Measurements from ENCODE around the gene KLF6. TPM values are rescaled to one million over a fixed set of nuclear protein-coding genes. Genes with fewer than 3 reads are reported as not detected.
A peak's percentile ranks its signal among the peaks of the same experiment; 100 is the strongest.

KLF6 gene
- polyA plus RNA-seq, 1 donor from 2014 or later = 10.4 TPM

DNA sequence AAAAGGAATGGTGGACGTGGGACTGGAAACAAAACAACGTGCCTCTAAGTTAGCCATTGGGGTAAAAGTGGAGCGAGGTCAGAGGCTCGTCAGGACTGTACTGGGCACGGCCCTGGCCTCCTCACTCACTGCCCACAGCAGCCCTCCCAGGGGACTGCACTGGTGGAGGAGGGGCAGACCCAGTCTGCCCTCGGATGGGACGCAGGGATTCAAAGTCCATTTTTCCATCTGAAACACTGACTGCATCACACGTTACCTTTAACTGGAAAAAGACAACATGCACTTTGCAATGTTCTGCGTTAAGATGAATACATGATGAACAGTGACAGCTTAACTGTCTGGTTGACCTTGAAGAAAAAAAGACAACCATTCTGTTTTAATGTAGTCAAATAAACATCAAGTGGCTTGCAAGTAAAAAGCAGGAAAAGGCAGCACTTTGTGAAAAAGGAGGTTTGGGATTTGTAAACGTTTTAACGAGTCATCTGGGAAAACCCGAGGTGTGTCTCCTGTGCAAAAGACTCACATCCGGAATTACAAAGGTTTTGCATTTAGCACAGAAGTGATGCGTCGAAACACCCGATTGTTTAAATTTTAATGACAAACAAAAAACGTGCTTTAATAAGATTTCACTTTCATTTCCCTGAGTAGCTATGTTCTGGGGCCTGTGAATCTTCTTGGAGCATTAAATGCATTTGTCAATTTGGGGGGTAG, 18.8 kb downstream of the KLF6 start:
- H3K9me2 ChIP-seq (ENCODE audit: insufficient read depth, low read length) = no peaks in the 10 kb centered on the region
- H3K4me3 ChIP-seq (ENCODE audit: low read length) = no peak overlapping the region
- TF ChIP-seq TAF1 (IDR thresholded peaks at IDR 0.05; ENCODE audit: low read depth) (no peak), EP300 (conservative IDR thresholded peaks at IDR 0.05; ENCODE audit: poor library complexity, severe bottlenecking) (peak; percentile 46), MXI1 (conservative IDR thresholded peaks at IDR 0.05; ENCODE audit: poor library complexity, severe bottlenecking) (no peak), EZH2 (IDR thresholded peaks at IDR 0.05; ENCODE audit: borderline replicate concordance, insufficient read depth, low read length, poor library complexity, severe bottlenecking) (no peak), SMC3 (conservative IDR thresholded peaks at IDR 0.05; ENCODE audit: poor library complexity) (no peak), POLR2AphosphoS5 (IDR thresholded peaks at IDR 0.05) (peak; percentile 50), CTCF (IDR thresholded peaks at IDR 0.05; ENCODE audit: poor library complexity, severe bottlenecking) (no peak), RAD21 (conservative IDR thresholded peaks at IDR 0.05) (no peak)
- TF ChIP-seq, protein P1, sequence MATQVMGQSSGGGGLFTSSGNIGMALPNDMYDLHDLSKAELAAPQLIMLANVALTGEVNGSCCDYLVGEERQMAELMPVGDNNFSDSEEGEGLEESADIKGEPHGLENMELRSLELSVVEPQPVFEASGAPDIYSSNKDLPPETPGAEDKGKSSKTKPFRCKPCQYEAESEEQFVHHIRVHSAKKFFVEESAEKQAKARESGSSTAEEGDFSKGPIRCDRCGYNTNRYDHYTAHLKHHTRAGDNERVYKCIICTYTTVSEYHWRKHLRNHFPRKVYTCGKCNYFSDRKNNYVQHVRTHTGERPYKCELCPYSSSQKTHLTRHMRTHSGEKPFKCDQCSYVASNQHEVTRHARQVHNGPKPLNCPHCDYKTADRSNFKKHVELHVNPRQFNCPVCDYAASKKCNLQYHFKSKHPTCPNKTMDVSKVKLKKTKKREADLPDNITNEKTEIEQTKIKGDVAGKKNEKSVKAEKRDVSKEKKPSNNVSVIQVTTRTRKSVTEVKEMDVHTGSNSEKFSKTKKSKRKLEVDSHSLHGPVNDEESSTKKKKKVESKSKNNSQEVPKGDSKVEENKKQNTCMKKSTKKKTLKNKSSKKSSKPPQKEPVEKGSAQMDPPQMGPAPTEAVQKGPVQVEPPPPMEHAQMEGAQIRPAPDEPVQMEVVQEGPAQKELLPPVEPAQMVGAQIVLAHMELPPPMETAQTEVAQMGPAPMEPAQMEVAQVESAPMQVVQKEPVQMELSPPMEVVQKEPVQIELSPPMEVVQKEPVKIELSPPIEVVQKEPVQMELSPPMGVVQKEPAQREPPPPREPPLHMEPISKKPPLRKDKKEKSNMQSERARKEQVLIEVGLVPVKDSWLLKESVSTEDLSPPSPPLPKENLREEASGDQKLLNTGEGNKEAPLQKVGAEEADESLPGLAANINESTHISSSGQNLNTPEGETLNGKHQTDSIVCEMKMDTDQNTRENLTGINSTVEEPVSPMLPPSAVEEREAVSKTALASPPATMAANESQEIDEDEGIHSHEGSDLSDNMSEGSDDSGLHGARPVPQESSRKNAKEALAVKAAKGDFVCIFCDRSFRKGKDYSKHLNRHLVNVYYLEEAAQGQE (IDR thresholded peaks at IDR 0.05; ENCODE audit: borderline replicate concordance) = no peak
- H3K9me3 ChIP-seq (ENCODE audit: low read length) = no peaks in the 10 kb centered on the region
- H3K79me2 ChIP-seq (replicated peaks; ENCODE audit: insufficient read depth, low read length) = no peaks in the 10 kb centered on the region
- no peaks in the 10 kb centered on the region for H3F3A ChIP-seq (ENCODE audit: insufficient read depth, low read length, poor library complexity, severe bottlenecking)
- no peak overlapping the region for H3K4me2 ChIP-seq (ENCODE audit: low read length)
- no peaks in the 10 kb centered on the region for H4K20me1 ChIP-seq (ENCODE audit: insufficient read depth)
- H3K9ac ChIP-seq (ENCODE audit: low read length) = peak overlapping the region; percentile 6
- H3K27ac ChIP-seq (ENCODE audit: low read length) = no peak overlapping the region
- no peak overlapping the region for H2AFZ ChIP-seq (ENCODE audit: low read depth, low read length)
- H3K27me3 ChIP-seq (ENCODE audit: insufficient read depth, low read depth, low read length) = no peaks in the 10 kb centered on the region
- H3K36me3 ChIP-seq (ENCODE audit: insufficient read depth, low read length) = no peaks in the 10 kb centered on the region

DNA sequence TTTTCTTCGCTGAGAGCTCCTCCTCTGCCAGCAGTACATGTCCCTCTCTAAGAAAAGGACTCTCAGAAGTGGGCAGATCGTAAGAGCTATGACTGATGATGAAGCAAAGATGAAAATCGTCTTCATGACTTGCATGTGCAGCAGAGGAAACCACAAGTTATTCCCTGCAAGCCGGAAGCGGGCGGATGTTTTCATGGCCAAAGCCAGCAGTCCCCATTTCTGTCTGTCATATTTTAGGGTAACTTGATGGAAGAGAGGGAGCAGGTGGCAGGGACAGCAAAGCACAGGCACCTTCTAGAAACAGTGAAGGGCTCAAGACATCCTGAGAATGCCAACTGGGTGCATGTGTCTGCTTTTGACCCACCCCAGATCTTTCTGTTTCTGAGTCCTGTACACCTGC, 19.9 kb downstream of the KLF6 start:
- no peak overlapping the region for H3K27ac ChIP-seq (ENCODE audit: low read length)
- H3K27me3 ChIP-seq (ENCODE audit: insufficient read depth, low read depth, low read length) = no peaks in the 10 kb centered on the region
- TF ChIP-seq, protein P1 (IDR thresholded peaks at IDR 0.05; ENCODE audit: borderline replicate concordance) = no peak
- TF ChIP-seq CTCF (IDR thresholded peaks at IDR 0.05; ENCODE audit: poor library complexity, severe bottlenecking) (no peak), SMC3 (conservative IDR thresholded peaks at IDR 0.05; ENCODE audit: poor library complexity) (no peak), EZH2 (IDR thresholded peaks at IDR 0.05; ENCODE audit: borderline replicate concordance, insufficient read depth, low read length, poor library complexity, severe bottlenecking) (no peak), MXI1 (conservative IDR thresholded peaks at IDR 0.05; ENCODE audit: poor library complexity, severe bottlenecking) (no peak), TAF1 (IDR thresholded peaks at IDR 0.05; ENCODE audit: low read depth) (no peak), RAD21 (conservative IDR thresholded peaks at IDR 0.05) (no peak), POLR2AphosphoS5 (IDR thresholded peaks at IDR 0.05) (no peak), EP300 (conservative IDR thresholded peaks at IDR 0.05; ENCODE audit: poor library complexity, severe bottlenecking) (no peak)
- H3K4me3 ChIP-seq (ENCODE audit: low read length) = no peak overlapping the region
- no peak overlapping the region for H3K9ac ChIP-seq (ENCODE audit: low read length)
- no peaks in the 10 kb centered on the region for H3K36me3 ChIP-seq (ENCODE audit: insufficient read depth, low read length)
- no peaks in the 10 kb centered on the region for H3K9me3 ChIP-seq (ENCODE audit: low read length)
- no peak overlapping the region for H2AFZ ChIP-seq (ENCODE audit: low read depth, low read length)
- no peaks in the 10 kb centered on the region for H3K9me2 ChIP-seq (ENCODE audit: insufficient read depth, low read length)
- H4K20me1 ChIP-seq (ENCODE audit: insufficient read depth) = no peaks in the 10 kb centered on the region
- H3F3A ChIP-seq (ENCODE audit: insufficient read depth, low read length, poor library complexity, severe bottlenecking) = no peaks in the 10 kb centered on the region
- H3K4me2 ChIP-seq (ENCODE audit: low read length) = no peak overlapping the region
- no peaks in the 10 kb centered on the region for H3K79me2 ChIP-seq (replicated peaks; ENCODE audit: insufficient read depth, low read length)

All from neural cell (in vitro differentiated cells).